ENCODE data around the gene ROCK2.

DNA sequence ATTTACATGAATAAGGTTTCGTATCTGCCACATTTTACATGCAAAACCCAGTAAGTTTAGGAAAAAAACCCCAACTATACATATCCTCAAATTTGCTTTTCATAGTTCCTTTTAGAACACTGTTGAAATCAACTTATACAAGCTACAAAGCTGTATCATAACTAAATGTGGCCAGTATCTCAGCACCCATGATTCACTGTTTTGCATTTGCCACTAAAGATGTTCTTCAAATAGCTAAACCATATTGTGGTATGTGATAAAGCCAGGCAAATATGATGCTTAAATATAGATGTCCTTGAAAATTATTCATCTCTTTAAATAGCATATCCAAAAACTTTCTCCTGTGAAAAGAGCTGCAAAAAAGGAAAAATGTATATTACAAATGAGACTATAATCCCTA is 29.9 kb downstream of the ROCK2 start:
- TF ChIP-seq POLR2AphosphoS5 (IDR thresholded peaks at IDR 0.05; ENCODE audit: low read depth, low read length) (no peak), SIN3A (IDR thresholded peaks at IDR 0.05; ENCODE audit: borderline replicate concordance, insufficient read depth, low read length) (no peak), TAF1 (IDR thresholded peaks at IDR 0.05; ENCODE audit: borderline replicate concordance, insufficient read depth, low read length) (no peak)

All from PFSK-1 (cell line).